HG03135 (cell line): ENCODE data around the gene QKI.

ENCODE experiments used
- ATAC-seq: cut with Tn5 transposase; IDR thresholded peaks from one replicate; pipeline ENCODE4 v1.9.1; 2021; ENCODE audit warnings: mild to moderate bottlenecking, moderate library complexity; ENCODE audit not compliant: unreplicated experiment

QKI gene

GRCh38 chr6:163605385-163606097 is 191.0 kb downstream of the QKI start:
- no peak for ATAC-seq

- ATAC-seq = no peak
These were observed 193.3 kb downstream of the QKI start for GRCh38 chr6:163607792-163608191.

GRCh38 chr6:163608204-163608644 is 193.7 kb downstream of the QKI start:
- ATAC-seq = no peak

- no peak for ATAC-seq
These were observed 197.7 kb downstream of the QKI start for GRCh38 chr6:163612200-163612599.

- ATAC-seq = no peak
These were observed 198.5 kb downstream of the QKI start for GRCh38 chr6:163613025-163613424.

GRCh38 chr6:163613668-163614067 is 199.2 kb downstream of the QKI start:
- no peak for ATAC-seq

- ATAC-seq = no peak
These were observed 201.9 kb downstream of the QKI start for GRCh38 chr6:163616452-163616851.

GRCh38 chr6:163617549-163617948 is 203.0 kb downstream of the QKI start:
- ATAC-seq = no peak

GRCh38 chr6:163620101-163620500 is 205.6 kb downstream of the QKI start:
- ATAC-seq = no peak

- ATAC-seq = no peak
These were observed 206.3 kb downstream of the QKI start for GRCh38 chr6:163620670-163621330.

- no peak for ATAC-seq
These were observed 210.7 kb downstream of the QKI start for GRCh38 chr6:163625265-163625664.

- ATAC-seq = no peak
These were observed 211.8 kb downstream of the QKI start for GRCh38 chr6:163626073-163626867.

- no peak for ATAC-seq
These were observed 212.9 kb downstream of the QKI start for GRCh38 chr6:163627274-163628062.
